ENCODE results near the gene ARHGAP1. TPM values are rescaled to one million over a fixed set of nuclear protein-coding genes. Genes with fewer than 3 reads are reported as not detected.

The ARHGAP1 gene
- polyA plus RNA-seq, 3 donors = 31.6 to 59.3 (median 44.1) TPM

GRCh38 chr11:46643986-46644385 lies 56.4 kb downstream of the ARHGAP1 start:
- H3K4me2 ChIP-seq (replicated peaks; ENCODE audit: extremely low read depth, low read length, poor library complexity, severe bottlenecking) = no peak overlapping the region
- peaks cover 61 to 96% of the 10 kb centered on the region in 2 donors for H3K36me3 ChIP-seq (replicated peaks in 1 of 2; ENCODE audit: control insufficient read depth in 1 of 2, insufficient read depth in 2 of 2, low read length in 2 of 2)
- no peak overlapping the region for H3K4me3 ChIP-seq (replicated peaks in 1 of 3; ENCODE audit: low read depth in 2 of 3, low read length in 3 of 3)
- H2AFZ ChIP-seq (ENCODE audit: insufficient read depth, low read depth, low read length, poor library complexity, severe bottlenecking) = no peak overlapping the region
- H3K4me1 ChIP-seq (ENCODE audit: control insufficient read depth in 1 of 2, insufficient read depth in 2 of 2, low read length in 2 of 2) = no peaks in the 10 kb centered on the region
- Mint-ChIP-seq H3K4me1 (peaks cover 9% of the 10 kb centered on the region), H3K36me3 (peaks cover 67 to 92% of the 10 kb centered on the region in 2 donors), H3K4me3 (no peak overlapping the region), H3K27me3 (ENCODE audit: low read depth in 3 of 3) (no peaks in the 10 kb centered on the region), H3K9me3 (peaks cover 0 to 6% (median 2%) of the 10 kb centered on the region in 7 donors), H3K27ac (no peak overlapping the region)
- H3K9ac ChIP-seq (ENCODE audit: insufficient read depth, low read length, poor library complexity, severe bottlenecking) = no peak overlapping the region
- no peaks in the 10 kb centered on the region for H3K27me3 ChIP-seq (ENCODE audit: control insufficient read depth in 2 of 2, insufficient read depth in 2 of 2, low read length in 2 of 2)
- TF ChIP-seq CTCF (IDR thresholded peaks at IDR 0.05) = no peak
- intact Hi-C loops (cut with micrococcal nuclease) = no loop called here
- H3K9me3 ChIP-seq (replicated peaks in 1 of 2; ENCODE audit: control insufficient read depth in 1 of 2, insufficient read depth in 1 of 2, low read length in 2 of 2) = no peaks in the 10 kb centered on the region
- H3K79me2 ChIP-seq (ENCODE audit: insufficient read depth, low read length) = peaks cover 18% of the 10 kb centered on the region
- peaks cover 45% of the 10 kb centered on the region for H4K20me1 ChIP-seq (ENCODE audit: insufficient read depth, low read length)
- no peak overlapping the region for H3K27ac ChIP-seq (ENCODE audit: low read depth in 1 of 2, low read length in 2 of 2)
- DNase-seq = no peak

- Histone ChIP-seq H3K27ac (ENCODE audit: low read depth in 1 of 2, low read length in 2 of 2) (no peak overlapping the region), H3K36me3 (replicated peaks in 1 of 2; ENCODE audit: control insufficient read depth in 1 of 2, insufficient read depth in 2 of 2, low read length in 2 of 2) (peaks cover 60 to 94% of the 10 kb centered on the region in 2 donors), H3K4me3 (replicated peaks in 1 of 3; ENCODE audit: low read depth in 2 of 3, low read length in 3 of 3) (no peak overlapping the region), H3K79me2 (ENCODE audit: insufficient read depth, low read length) (peaks cover 18% of the 10 kb centered on the region), H3K9ac (ENCODE audit: insufficient read depth, low read length, poor library complexity, severe bottlenecking) (no peak overlapping the region), H3K4me2 (replicated peaks; ENCODE audit: extremely low read depth, low read length, poor library complexity, severe bottlenecking) (no peak overlapping the region), H3K27me3 (ENCODE audit: control insufficient read depth in 2 of 2, insufficient read depth in 2 of 2, low read length in 2 of 2) (no peaks in the 10 kb centered on the region), H4K20me1 (ENCODE audit: insufficient read depth, low read length) (peaks cover 45% of the 10 kb centered on the region), H3K9me3 (replicated peaks in 1 of 2; ENCODE audit: control insufficient read depth in 1 of 2, insufficient read depth in 1 of 2, low read length in 2 of 2) (no peaks in the 10 kb centered on the region), H2AFZ (ENCODE audit: insufficient read depth, low read depth, low read length, poor library complexity, severe bottlenecking) (no peak overlapping the region), H3K4me1 (ENCODE audit: control insufficient read depth in 1 of 2, insufficient read depth in 2 of 2, low read length in 2 of 2) (no peaks in the 10 kb centered on the region)
- DNase-seq = no peak
- peaks cover 67 to 92% of the 10 kb centered on the region in 2 donors for H3K36me3 Mint-ChIP-seq
- TF ChIP-seq CTCF (IDR thresholded peaks at IDR 0.05) = no peak
- H3K27me3 Mint-ChIP-seq (ENCODE audit: low read depth in 3 of 3) = no peaks in the 10 kb centered on the region
- intact Hi-C loops (cut with micrococcal nuclease) = no loop called here
- H3K4me1 Mint-ChIP-seq = peaks cover 9% of the 10 kb centered on the region
- peak overlapping the region in 1 of 7 donors; percentile 70 for H3K27ac Mint-ChIP-seq
- H3K4me3 Mint-ChIP-seq = no peak overlapping the region
- 100% methylated on average over 1 of the region's 3 CpGs for WGBS (ENCODE audit: insufficient coverage)
- H3K9me3 Mint-ChIP-seq = peaks cover 0 to 6% (median 3%) of the 10 kb centered on the region in 7 donors
Observed at GRCh38 chr11:46643531-46643930, 56.9 kb downstream of the ARHGAP1 start.
